8988T (cell line): ENCODE data around the gene SLC8B1.

ENCODE experiments used
- DNase-seq: peaks from one replicate; pipeline ENCODE4 v3.0.0; 2011

The SLC8B1 gene

GRCh38 chr12:113318900-113319628 lies 15.8 kb downstream of the SLC8B1 start:
- no peak for DNase-seq

- DNase-seq = no peak
Observed at GRCh38 chr12:113318046-113318656, 16.8 kb downstream of the SLC8B1 start.

- DNase-seq = no peak
Observed at GRCh38 chr12:113317122-113317521, 17.8 kb downstream of the SLC8B1 start.

- no peak for DNase-seq
Observed at GRCh38 chr12:113316155-113316554, 18.8 kb downstream of the SLC8B1 start.

GRCh38 chr12:113315358-113315757 lies 19.6 kb downstream of the SLC8B1 start:
- DNase-seq = no peak

- DNase-seq = no peak
Observed at GRCh38 chr12:113314121-113314529, 20.8 kb downstream of the SLC8B1 start.

- no peak for DNase-seq
Observed at GRCh38 chr12:113310489-113310888, 24.4 kb downstream of the SLC8B1 start.

- no peak for DNase-seq
Observed at GRCh38 chr12:113306382-113306781, 28.5 kb downstream of the SLC8B1 start.

- DNase-seq = no peak
Observed at GRCh38 chr12:113305281-113305856, 29.5 kb downstream of the SLC8B1 start.

GRCh38 chr12:113302886-113303640 lies 31.8 kb downstream of the SLC8B1 start:
- no peak for DNase-seq

GRCh38 chr12:113302466-113302865 lies 32.4 kb downstream of the SLC8B1 start:
- DNase-seq = no peak

- no peak for DNase-seq
Observed at GRCh38 chr12:113301811-113302210, 33.1 kb downstream of the SLC8B1 start.

GRCh38 chr12:113299619-113300237 lies 35.2 kb downstream of the SLC8B1 start:
- DNase-seq = peak; percentile 96

GRCh38 chr12:113298861-113299545 lies 35.9 kb downstream of the SLC8B1 start:
- DNase-seq = no peak

- no peak for DNase-seq
Observed at GRCh38 chr12:113298472-113298817, 36.5 kb downstream of the SLC8B1 start.

- no peak for DNase-seq
Observed at GRCh38 chr12:113297621-113298471, 37.1 kb downstream of the SLC8B1 start.

- DNase-seq = no peak
Observed at GRCh38 chr12:113297214-113297587, 37.7 kb downstream of the SLC8B1 start.

GRCh38 chr12:113296557-113297213 lies 38.2 kb downstream of the SLC8B1 start:
- DNase-seq = no peak

GRCh38 chr12:113295886-113296556 lies 38.9 kb downstream of the SLC8B1 start:
- no peak for DNase-seq

GRCh38 chr12:113293100-113293499 lies 41.8 kb downstream of the SLC8B1 start:
- DNase-seq = no peak

GRCh38 chr12:113292547-113292946 lies 42.4 kb downstream of the SLC8B1 start:
- no peak for DNase-seq
